OCI-LY7 (cell line): ENCODE results near the gene USP24. TPM values are rescaled to one million over a fixed set of nuclear protein-coding genes. Genes with fewer than 3 reads are reported as not detected.

Experiments used
- BruUV-seq: library from RNA; stranded (reverse); fragments of 400-500 nt; replicated peaks from 2 replicates; lab custom pipeline; 2021; lab: Mats Ljungman, UMichigan
- CTCF ChIA-PET: fragments of 300-600 bp; sonication (Branson Sonifier 250); formaldehyde crosslinking; loops from one replicate; lab custom pipeline; 2022; ENCODE audit warnings: antibody characterized with exemption; ENCODE audit not compliant: unreplicated experiment; lab: Charles Lee
- POLR2A ChIA-PET: fragments of 300-600 bp; sonication (Branson Sonifier 250); formaldehyde crosslinking; loops from one replicate; lab custom pipeline; 2022; ENCODE audit warnings: antibody characterized with exemption; lab: Charles Lee
- DNase-seq: peaks from one replicate; pipeline ENCODE4 v3.0.0-alpha.2; 2015; ENCODE audit warnings: low spot score
- H2AFZ ChIP-seq: fragments of 200-600 bp; sonication (generic), shearing (Covaris generic); 2 replicates; pipeline ENCODE4 v1.6.1; 2014; ENCODE audit warnings: mild to moderate bottlenecking, antibody characterized with exemption, low read length, moderate library complexity
- H3K27ac ChIP-seq: fragments of 200-600 bp; sonication (generic); 2 replicates; pipeline ENCODE4 v1.5.1; 2014; ENCODE audit warnings: mixed run types, low read depth, mild to moderate bottlenecking, moderate library complexity, low read length, inconsistent platforms; ENCODE audit not compliant: poor library complexity, severe bottlenecking
- H3K36me3 ChIP-seq: fragments of 200-600 bp; sonication (generic); 2 replicates; pipeline ENCODE4 v1.6.1; 2014; ENCODE audit warnings: mild to moderate bottlenecking, antibody characterized with exemption, low read length, moderate library complexity, mixed read lengths; ENCODE audit not compliant: insufficient read depth
- H3K4me1 ChIP-seq: fragments of 200-600 bp; sonication (generic); 2 replicates; pipeline ENCODE4 v1.5.1; 2014; ENCODE audit warnings: mild to moderate bottlenecking, low read length; ENCODE audit not compliant: insufficient read depth, poor library complexity, severe bottlenecking
- H3K4me2 ChIP-seq: fragments of 200-600 bp; sonication (generic); 2 replicates; pipeline ENCODE4 v1.6.1; 2014; ENCODE audit warnings: mild to moderate bottlenecking, low read length
- H3K4me3 ChIP-seq: fragments of 200-600 bp; sonication (generic); 2 replicates; pipeline ENCODE4 v1.5.1; 2014; ENCODE audit warnings: mild to moderate bottlenecking, low read depth, low read length; ENCODE audit not compliant: poor library complexity, severe bottlenecking
- H3K79me2 ChIP-seq: fragments of 200-600 bp; sonication (generic); 2 replicates; pipeline ENCODE4 v1.6.1; 2016; ENCODE audit warnings: low read depth, mild to moderate bottlenecking, low read length, moderate library complexity, mixed read lengths; ENCODE audit not compliant: insufficient read depth
- H3K9me2 ChIP-seq: fragments of 200-600 bp; sonication (generic); 2 replicates; pipeline ENCODE4 v1.6.1; 2016; ENCODE audit warnings: mild to moderate bottlenecking, low read length, mixed read lengths; ENCODE audit not compliant: insufficient read depth
- H3K9me3 ChIP-seq: fragments of 200-600 bp; sonication (generic); 2 replicates; pipeline ENCODE4 v1.6.1; 2014; ENCODE audit warnings: mild to moderate bottlenecking, mixed run types, low read length, mixed read lengths
- H4K20me1 ChIP-seq: fragments of 200-600 bp; sonication (generic); 2 replicates; pipeline ENCODE4 v1.6.1; 2014; ENCODE audit warnings: mild to moderate bottlenecking, antibody characterized with exemption, low read length, moderate library complexity, mixed read lengths; ENCODE audit not compliant: insufficient read depth
- EZH2phosphoT487 ChIP-seq: fragments of 200-600 bp; sonication (generic); IDR thresholded peaks from 2 replicates; pipeline ENCODE4 v1.6.1; 2018; ENCODE audit warnings: low read depth, borderline replicate concordance, mild to moderate bottlenecking, mixed run types, antibody characterized with exemption, low read length, moderate library complexity, mixed read lengths
- intact Hi-C: fragments of 100-400 bp; cut with micrococcal nuclease; formaldehyde crosslinking; loops from one replicate; pipeline ENCODE4 v1.10.0; 2022; ENCODE audit not compliant: unreplicated experiment
- total RNA-seq, 2 experiments: library from RNA; depleted of rRNA in 1 of 2; stranded (reverse); fragments of >200 nt in 1 of 2; shearing (Covaris generic) in 1 of 2; gene quantifications; 2 replicates each; pipeline ENCODE4 v1.2.3, GENCODE V29; 2014 to 2022
- TF ChIP-seq, protein P1 (sequence below): fragments of 200-600 bp; sonication (generic); conservative IDR thresholded peaks from 2 replicates; pipeline ENCODE4 v1.5.1; 2014; ENCODE audit warnings: mild to moderate bottlenecking, antibody characterized with exemption, low read length, moderate library complexity, mixed read lengths

The USP24 gene
- total RNA-seq, 2 experiments from 2014 or later: 35.1 to 46.3 TPM

DNA sequence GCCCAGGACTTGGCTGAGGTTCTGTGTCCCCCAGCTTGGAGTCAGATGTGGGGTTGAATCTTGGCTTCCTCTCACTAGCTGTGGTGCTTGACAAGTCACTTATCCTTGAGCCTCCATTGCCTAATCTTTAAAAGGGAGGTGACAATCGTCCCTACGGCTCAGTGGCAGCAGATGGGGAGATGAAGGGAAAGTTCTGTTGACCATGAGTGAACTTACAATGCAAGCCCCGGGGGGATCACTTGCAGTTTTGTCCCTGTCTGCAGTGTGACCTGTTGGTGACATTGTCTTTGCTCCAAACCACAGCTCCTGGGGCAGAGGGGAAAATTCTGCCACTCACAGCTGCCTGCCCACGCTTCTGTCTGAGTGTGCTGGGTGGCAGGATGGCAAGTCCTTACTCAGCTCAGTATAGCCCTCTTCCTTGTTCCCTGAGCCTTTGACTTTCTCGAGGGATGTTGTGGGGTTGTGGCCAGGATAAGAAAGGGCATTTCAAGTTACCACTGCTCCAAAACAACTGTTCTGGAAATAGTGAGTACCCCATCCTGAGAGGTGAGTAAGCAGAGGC is 174.2 kb downstream of the USP24 start:
- POLR2A ChIA-PET: no interaction called here
- Histone ChIP-seq H3K27ac (no peak overlapping the region), H3K4me3 (no peak overlapping the region), H2AFZ (no peak overlapping the region), H3K4me1 (no peaks in the 10 kb centered on the region), H3K9me2 (no peaks in the 10 kb centered on the region), H3K4me2 (no peak overlapping the region), H3K79me2 (no peaks in the 10 kb centered on the region), H3K36me3 (no peaks in the 10 kb centered on the region), H3K9me3 (no peaks in the 10 kb centered on the region), H4K20me1 (no peaks in the 10 kb centered on the region)
- BruUV-seq: no TSS peak
- TF ChIP-seq, protein P1, sequence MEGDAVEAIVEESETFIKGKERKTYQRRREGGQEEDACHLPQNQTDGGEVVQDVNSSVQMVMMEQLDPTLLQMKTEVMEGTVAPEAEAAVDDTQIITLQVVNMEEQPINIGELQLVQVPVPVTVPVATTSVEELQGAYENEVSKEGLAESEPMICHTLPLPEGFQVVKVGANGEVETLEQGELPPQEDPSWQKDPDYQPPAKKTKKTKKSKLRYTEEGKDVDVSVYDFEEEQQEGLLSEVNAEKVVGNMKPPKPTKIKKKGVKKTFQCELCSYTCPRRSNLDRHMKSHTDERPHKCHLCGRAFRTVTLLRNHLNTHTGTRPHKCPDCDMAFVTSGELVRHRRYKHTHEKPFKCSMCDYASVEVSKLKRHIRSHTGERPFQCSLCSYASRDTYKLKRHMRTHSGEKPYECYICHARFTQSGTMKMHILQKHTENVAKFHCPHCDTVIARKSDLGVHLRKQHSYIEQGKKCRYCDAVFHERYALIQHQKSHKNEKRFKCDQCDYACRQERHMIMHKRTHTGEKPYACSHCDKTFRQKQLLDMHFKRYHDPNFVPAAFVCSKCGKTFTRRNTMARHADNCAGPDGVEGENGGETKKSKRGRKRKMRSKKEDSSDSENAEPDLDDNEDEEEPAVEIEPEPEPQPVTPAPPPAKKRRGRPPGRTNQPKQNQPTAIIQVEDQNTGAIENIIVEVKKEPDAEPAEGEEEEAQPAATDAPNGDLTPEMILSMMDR: no peak
- TF ChIP-seq EZH2phosphoT487: no peak
- intact Hi-C loops: no loop called here
- CTCF ChIA-PET: no interaction called here
- DNase-seq: no peak

DNA sequence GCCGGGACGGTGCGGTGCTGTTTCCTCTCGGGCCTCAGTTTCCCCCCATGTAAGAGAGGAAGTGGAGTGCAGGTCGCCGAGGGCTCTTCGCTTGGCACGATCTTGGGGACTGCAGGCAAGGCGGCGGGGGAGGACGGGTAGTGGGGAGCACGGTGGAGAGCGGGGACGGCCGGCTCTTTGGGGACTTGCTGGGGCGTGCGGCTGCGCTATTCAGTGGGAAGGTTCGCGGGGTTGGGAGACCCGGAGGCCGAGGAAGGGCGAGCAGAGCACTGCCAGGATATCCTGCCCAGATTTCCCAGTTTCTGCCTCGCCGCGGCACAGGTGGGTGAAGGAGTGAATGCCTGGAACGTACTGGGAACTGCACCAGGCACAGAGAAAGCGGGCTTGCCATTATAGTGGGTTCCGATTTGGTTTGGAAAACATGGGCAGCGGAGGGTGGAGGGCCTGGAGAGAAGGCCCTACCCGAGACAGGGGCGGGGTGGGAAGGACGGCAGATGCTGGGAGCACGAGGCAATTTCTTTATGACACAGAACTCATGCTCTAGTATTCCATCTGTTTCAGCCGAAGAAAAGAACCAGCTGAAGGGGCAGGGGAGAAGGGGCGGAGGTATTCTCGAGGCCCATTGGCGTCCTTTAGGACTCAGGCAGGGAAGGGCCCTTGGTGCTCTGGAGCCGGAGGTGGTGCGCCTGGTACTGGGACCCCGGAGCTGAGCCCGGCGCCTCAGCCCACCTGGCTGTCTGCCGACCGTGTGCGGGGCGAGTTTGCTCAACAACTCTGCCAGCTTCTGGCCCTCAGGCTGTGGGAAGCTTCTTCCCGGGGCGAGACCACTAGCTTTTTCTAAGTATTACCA is 174.9 kb downstream of the USP24 start:
- POLR2A ChIA-PET: no interaction called here
- no peaks in the 10 kb centered on the region for H3K4me1 ChIP-seq
- no TSS peak for BruUV-seq
- intact Hi-C loops: no loop called here
- no peaks in the 10 kb centered on the region for H3K9me2 ChIP-seq
- no peak overlapping the region for H3K27ac ChIP-seq
- TF ChIP-seq, protein P1: no peak
- TF ChIP-seq EZH2phosphoT487: no peak
- H2AFZ ChIP-seq: no peak overlapping the region
- H3K36me3 ChIP-seq: no peaks in the 10 kb centered on the region
- H3K79me2 ChIP-seq: no peaks in the 10 kb centered on the region
- no peaks in the 10 kb centered on the region for H4K20me1 ChIP-seq
- H3K4me3 ChIP-seq: no peak overlapping the region
- H3K9me3 ChIP-seq: no peaks in the 10 kb centered on the region
- CTCF ChIA-PET: no interaction called here
- no peak for DNase-seq
- H3K4me2 ChIP-seq: no peak overlapping the region
